ENCODE results near the gene FAM193B.
A peak's percentile ranks its signal among the peaks of the same experiment; 100 is the strongest.

Gene FAM193B

DNA sequence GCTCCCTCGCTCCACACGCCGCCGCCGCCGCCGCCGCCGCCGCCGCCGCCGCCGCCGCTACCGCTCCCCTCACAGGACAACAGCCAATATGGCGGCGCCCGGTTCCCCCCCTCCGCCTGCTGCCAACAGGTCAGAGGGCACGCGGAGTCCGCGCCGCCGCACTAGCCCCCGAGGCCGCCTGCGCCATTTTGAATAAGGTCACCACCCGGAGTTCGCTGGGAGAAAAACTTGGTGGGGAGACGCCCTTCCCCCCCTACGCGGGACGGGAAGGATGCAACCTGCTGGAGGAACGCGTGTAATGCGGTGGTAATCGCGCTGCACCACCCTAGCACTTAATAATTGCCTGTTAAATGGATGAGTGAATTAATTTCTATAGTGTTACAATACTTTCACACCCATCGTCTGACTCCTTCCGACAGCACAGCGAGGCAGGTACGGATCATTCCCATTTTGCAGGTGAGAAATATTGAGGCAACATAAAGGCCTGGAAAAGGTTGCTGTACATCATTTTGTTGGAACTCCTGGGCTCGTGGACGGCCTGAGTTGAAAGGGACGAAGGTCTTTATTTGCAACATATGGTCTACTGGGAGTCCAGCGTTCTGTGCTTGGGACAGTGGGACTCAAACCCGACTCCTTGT is at the start of gene FAM193B:
TSS of gene FAM193B (minus strand) at position 90 of the 638 bp plus-strand sequence. CDS start 105 bp downstream, outside the sequence.
- DNase-seq = peak; percentile 98

- DNase-seq = no peak
These were observed 49.8 kb upstream of the FAM193B start for GRCh38 chr5:177604116-177604521.

- no peak for DNase-seq
These were observed 49.3 kb upstream of the FAM193B start for GRCh38 chr5:177603631-177604030.

DNA sequence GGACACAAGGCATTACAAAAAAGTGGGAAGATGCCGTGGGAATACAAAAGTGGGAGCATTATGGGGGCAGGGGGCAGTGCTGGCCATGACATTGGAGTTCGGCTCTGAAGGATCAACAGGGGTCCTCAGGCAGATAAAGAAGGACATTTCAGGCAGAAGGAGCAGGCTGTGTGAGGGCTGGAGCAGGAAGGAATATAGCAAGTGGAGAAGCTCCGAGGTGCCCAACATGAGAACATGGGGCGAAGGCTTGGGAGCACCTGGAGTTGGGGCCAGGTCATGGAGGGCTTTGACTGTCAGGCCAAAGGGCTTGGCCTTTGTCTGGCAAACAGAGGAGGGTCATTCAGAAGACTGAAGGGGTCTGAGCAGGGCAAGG is 48.1 kb upstream of the FAM193B start:
- no peak for DNase-seq

DNA sequence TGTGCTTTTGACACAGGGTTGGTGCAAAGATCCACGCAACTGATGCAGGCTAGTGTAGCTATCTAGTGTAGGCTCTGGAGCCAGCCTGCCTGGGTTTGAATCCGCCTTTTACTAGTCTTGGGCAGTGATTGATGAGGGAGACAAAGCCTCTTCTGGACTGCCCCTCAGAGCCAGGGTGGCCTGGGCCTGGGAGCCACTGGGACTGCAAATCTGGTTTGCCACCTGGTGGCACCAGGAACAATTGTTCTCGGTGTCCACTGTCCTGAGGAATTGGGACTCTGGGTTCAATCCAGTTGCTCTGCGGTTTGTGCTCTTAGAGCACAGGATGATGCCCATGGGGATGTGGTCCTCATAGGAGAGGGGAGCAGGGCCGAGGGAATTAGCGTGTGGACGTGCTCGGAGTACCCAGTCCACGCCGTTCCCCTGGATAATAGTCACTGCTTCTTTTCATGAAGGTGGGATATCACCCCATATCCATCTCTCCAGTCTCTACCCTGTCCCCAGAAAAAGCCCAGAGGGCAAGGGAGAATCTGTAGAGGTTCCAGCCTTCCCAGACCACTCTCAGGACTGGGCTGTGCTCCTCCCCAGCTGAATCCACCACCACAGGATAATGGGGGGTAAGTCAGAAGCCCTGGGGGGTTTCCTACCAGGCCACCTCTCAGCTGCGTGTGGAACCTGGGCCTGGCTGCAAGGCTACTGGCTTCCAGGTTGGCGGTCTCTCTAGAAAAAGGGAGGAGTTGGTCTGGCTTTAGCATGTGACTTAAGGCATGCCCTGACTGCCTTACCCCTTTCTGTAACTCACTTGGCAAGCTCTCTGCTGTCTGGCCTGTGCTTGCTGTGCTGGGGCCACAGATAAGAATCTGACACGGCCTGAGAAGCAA is 47.5 kb upstream of the FAM193B start:
- no peak for DNase-seq

DNA sequence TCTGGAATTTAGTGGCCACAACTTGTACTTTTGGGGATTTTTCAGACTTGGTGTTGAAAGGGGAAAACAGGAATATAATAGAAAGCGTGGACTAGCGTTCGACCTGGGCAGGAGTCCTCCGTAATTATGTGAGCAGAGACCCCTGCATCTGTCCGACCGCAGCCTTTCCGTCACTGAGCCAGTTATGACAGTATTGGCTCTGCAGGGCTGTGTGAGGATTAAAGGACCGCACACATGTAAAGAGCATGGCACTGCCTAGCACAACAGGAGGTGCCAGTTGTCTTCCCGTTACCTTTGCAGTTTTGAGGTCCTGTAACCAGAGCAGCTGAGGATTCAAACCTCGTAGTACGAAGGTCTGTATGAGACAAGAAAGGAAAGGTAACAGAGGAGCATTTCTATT is 46.8 kb upstream of the FAM193B start:
- no peak for DNase-seq

DNA sequence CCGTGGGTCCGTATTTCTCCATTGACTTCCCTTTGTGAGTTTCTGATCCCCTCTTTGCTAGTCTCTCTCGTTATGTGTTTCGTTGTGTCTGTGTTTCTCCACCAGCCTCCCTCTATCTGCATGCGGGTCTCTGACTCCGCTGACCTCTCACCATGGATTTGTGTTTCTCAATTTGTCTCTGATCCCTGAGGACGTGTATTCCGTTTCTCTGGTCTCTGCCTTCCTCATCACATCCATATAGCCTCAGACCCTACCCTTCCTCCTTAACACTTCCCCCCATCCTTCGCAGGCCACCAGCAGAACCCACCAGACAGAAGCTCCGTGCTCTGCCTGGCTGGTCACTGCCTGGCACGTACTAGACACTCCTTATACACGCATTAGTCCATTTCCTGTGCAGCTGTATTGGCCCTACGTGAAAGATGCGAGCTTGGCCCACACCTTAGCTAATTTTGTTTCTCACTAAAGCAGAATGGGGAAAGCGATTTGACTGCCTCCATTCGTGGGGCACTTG is 46.2 kb upstream of the FAM193B start:
- DNase-seq = no peak

GRCh38 chr5:177599731-177600507 is 45.6 kb upstream of the FAM193B start, which contains the start of gene B4GALT7:
B4GALT7 (plus strand) TSS chr5:177600132; CDS start chr5:177600211, 79 bp downstream.
- DNase-seq = peak; percentile 91

- DNase-seq = no peak
These were observed 44.1 kb upstream of the FAM193B start for GRCh38 chr5:177598477-177598876.

GRCh38 chr5:177596775-177597238 is 42.4 kb upstream of the FAM193B start:
- DNase-seq = no peak

DNA sequence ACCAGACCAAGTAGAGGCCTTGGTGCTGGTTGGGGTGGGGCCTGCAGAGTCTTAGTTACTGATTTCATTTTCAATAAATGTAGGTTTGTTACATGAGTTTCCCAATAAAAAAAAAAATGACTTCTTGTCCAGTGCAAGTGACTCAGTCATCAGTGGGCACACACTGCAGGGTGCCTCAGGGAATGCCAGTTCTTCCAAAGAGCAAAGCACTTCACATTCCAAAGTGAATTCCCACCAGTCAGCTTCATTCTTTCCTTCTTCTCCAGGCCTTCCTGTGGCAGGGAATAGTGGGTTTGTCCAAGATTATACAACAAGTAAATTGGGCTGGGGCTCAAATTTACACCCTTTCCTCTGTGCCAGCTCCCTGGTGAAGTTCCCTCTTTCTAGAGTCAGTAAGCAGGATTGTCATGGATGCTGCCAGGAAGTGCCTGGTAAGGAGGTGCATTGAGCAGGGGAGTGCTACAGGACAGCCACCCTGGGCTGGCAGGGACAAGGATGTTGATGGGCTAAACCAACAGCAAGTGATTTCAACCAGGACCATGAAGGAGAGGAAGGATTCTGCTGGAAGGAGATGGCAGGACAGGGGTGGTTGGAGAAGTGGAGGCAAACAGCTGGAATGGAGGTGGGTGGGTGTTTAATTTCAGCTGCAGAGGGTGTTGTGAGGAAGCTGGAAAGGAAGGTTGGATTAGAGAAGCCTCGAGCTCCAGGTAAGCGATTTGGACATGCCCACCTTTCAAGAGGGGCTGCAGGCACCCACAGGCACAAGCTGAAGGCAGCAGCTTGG is 41.8 kb upstream of the FAM193B start:
- no peak for DNase-seq

- DNase-seq = no peak
These were observed 40.7 kb upstream of the FAM193B start for GRCh38 chr5:177595026-177595585.

DNA sequence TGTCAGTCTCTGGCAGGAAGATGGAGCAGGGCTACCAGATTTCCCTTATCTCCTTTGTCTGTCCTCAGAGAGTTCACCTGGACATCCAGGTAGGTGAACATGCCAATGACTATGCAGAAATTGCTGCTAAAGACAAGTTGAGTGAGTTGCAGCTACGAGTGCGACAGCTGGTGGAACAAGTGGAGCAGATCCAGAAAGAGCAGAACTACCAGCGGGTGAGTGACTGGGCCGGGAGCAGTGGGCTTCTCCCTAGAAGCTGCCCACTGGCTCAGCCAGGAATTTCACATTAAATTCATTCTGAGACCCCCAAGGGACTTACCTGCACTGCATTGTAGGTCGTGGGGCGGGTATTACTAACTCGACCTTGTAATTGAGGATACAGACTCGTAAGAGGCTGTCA is 39.7 kb upstream of the FAM193B start:
- no peak for DNase-seq

- DNase-seq = no peak
These were observed 39.1 kb upstream of the FAM193B start for GRCh38 chr5:177593511-177593910.

GRCh38 chr5:177592905-177593304 is 38.5 kb upstream of the FAM193B start:
- DNase-seq = no peak

- peak; percentile 94 for DNase-seq
These were observed 37.9 kb upstream of the FAM193B start, which contains the start of gene TMED9 for GRCh38 chr5:177592010-177592834. TMED9 (plus strand) TSS chr5:177592203; CDS start chr5:177592215, 12 bp downstream.

DNA sequence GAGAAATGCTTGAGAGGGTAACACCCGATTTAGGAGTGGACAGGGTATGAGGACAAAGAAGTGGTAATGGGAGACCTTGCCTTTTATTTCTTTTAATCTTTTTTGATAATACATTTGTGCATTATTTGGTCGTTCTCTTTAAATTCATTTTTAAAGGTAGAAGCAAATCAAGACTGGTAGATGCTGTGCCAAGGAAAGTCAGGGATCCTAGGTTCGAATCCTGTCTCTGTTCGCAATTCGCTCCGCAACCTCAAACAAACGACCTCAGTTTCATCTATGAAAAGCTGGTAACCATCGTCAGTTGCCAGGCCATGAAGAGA is 37.3 kb upstream of the FAM193B start:
- DNase-seq = no peak

DNA sequence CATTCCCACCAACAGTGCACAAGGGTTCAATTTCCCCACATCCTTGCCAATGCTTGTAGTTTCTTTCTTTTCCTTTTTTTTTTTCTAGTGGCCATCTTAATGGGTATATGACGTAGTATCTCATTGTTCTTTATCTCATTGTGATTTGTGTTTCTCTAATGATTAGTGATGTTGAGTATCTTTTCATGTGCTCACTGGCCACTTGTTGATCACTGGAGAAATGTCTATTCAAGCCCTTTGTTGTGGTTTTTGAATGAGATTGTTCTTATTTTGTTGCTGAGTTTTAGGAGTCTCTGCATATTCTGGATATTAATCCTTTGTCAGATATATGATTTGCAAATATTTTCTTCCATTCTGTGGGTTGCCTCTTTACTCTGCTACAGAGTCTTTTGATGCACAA is 36.0 kb upstream of the FAM193B start:
- DNase-seq = no peak

DNA sequence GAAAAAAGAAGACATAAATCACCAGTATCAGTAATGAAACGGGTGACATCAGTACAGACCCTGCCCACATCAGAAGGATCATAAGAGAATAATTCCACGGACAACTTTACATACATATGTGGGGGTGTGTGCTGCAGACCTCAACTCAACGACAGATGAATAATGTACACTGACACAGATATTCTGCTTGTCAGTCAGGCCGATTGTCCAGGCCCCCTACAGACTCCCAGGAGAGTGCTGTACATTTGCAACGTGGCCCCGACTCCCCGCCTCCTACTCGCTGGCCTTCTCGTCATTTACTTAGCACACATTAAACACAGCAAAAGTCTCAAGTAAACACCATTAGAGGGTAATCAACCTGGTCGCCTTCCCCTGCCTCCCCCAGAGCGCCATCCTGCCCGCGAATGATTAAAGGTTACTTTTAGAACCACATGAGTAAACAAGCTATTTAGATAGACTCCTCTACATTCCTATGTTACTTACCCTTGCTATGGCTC is 34.1 kb upstream of the FAM193B start:
- no peak for DNase-seq

- DNase-seq = no peak
These were observed 24.0 kb upstream of the FAM193B start for GRCh38 chr5:177578316-177578715.

DNA sequence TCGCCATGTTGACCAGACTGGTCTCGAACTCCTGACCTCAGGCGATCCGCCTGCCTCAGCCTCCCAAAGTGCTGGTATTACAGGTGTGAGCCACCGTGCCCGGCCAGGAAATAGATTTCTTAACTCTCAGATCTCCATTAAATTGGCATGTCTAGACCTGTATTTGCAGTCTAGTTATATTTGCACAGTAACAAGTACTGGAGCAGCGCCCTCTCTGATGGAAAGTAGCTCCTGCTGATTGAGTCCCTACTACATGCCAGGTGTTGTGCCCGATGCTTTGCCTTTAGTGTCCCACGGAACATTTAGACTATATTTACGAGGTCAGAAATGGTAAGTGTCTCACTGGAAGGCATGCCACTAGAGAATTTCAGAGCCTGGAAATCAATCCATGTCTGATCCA is 21.8 kb upstream of the FAM193B start:
- no peak for DNase-seq

Measured in activated CD4-positive, alpha-beta T cell treated with anti-CD3 and anti-CD28 coated beads, Interleukin-10, Interleukin-2, amounts not matched to agents 100 ng/mL and 50 ng/mL, durations not matched to agents 16 hours and 8 hours (primary cell).